HG03521 (cell line): ENCODE results near the gene CRIP3.

ENCODE experiments used
- ATAC-seq: cut with Tn5 transposase; IDR thresholded peaks from one replicate; pipeline ENCODE4 v1.9.1; 2021; ENCODE audit warnings: mild to moderate bottlenecking, moderate library complexity; ENCODE audit not compliant: unreplicated experiment

The CRIP3 gene

GRCh38 chr6:43258180-43258579, 50.4 kb downstream of the CRIP3 start:
- no peak for ATAC-seq

GRCh38 chr6:43257367-43258145, 51.1 kb downstream of the CRIP3 start:
- ATAC-seq, result no peak

- no peak for ATAC-seq
Observed at GRCh38 chr6:43256670-43257366, 51.8 kb downstream of the CRIP3 start.
